ENCODE measurements around the gene LHFPL3. TPM values are rescaled to one million over a fixed set of nuclear protein-coding genes. Genes with fewer than 3 reads are reported as not detected.

The LHFPL3 gene
- total RNA-seq, 1 experiment from 2014 or later, result not detected

DNA sequence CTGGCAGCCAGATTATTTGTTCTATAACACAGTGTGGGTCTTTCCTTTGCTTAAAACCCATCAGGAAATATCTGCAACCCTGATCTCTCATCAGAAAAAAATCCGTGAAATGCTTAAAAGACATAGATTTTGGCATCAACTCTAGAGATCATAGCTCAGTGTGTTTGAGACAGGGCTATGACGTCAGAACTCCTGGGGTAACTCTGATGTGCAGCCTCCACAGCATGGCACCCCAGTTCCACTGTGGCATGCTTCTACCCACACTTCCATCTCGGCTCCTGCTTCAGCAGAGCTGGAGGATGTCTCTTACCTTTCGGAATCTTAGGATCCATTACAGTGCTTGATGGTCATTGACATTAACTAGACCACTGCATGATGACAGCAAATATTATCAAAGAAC is 205.7 kb downstream of the LHFPL3 start:
- Histone ChIP-seq H3K4ac (ENCODE audit: low read depth, low read length) (no peak overlapping the region), H3K4me1 (ENCODE audit: insufficient read depth, low read length) (no peaks in the 10 kb centered on the region), H3T11ph (ENCODE audit: low read length) (no peak overlapping the region), H3K18ac (ENCODE audit: insufficient read length, low read depth, low read length) (no peak overlapping the region), H3K4me2 (ENCODE audit: insufficient read depth, insufficient read length, low read length) (no peak overlapping the region), H3K27ac (ENCODE audit: insufficient read length, low read depth, low read length) (no peak overlapping the region), H3K23me2 (ENCODE audit: insufficient read length, low read depth, low read length, poor library complexity, severe bottlenecking) (no peaks in the 10 kb centered on the region), H2BK120ac (ENCODE audit: low read depth, low read length, poor library complexity, severe bottlenecking) (no peak overlapping the region), H3K23ac (ENCODE audit: insufficient read length, low read depth, low read length) (no peak overlapping the region), H2AFZ (ENCODE audit: low read length) (no peak overlapping the region), H3K79me2 (ENCODE audit: insufficient read depth, low read length) (no peaks in the 10 kb centered on the region), H4K20me1 (ENCODE audit: control insufficient read depth, insufficient read depth, insufficient read length) (no peaks in the 10 kb centered on the region), H2BK5ac (ENCODE audit: insufficient read length, low read length) (no peak overlapping the region), H2BK15ac (ENCODE audit: low read depth, low read length) (no peak overlapping the region), H3K79me1 (ENCODE audit: insufficient read depth, low read depth, low read length, poor library complexity, severe bottlenecking) (no peaks in the 10 kb centered on the region), H2BK20ac (ENCODE audit: low read depth, low read length, poor library complexity, severe bottlenecking) (no peak overlapping the region), H3K9me3 (ENCODE audit: control insufficient read depth, low read depth, low read length) (no peaks in the 10 kb centered on the region), H3K56ac (ENCODE audit: insufficient read length, low read depth, low read length) (no peak overlapping the region), H2BK12ac (ENCODE audit: insufficient read length, low read depth, low read length) (no peak overlapping the region), H4K91ac (ENCODE audit: insufficient read length, low read depth, low read length) (no peak overlapping the region), H4K5ac (ENCODE audit: insufficient read length, low read depth, low read length) (no peak overlapping the region), H4K8ac (replicated peaks; ENCODE audit: insufficient read length, low read depth, low read length) (no peak overlapping the region), H3K14ac (ENCODE audit: insufficient read depth, low read length) (no peak overlapping the region), H3K27me3 (ENCODE audit: insufficient read depth, low read length) (no peaks in the 10 kb centered on the region), H2AK5ac (ENCODE audit: insufficient read length, low read length) (no peak overlapping the region), H3K9ac (ENCODE audit: extremely low read depth, insufficient read length, low read length) (no peak overlapping the region)
- DNase-seq, result no peak
- Mint-ChIP-seq H3K4me3 (no peak overlapping the region), H3K36me3 (ENCODE audit: insufficient read depth in 1 of 3, low read depth in 3 of 3) (peaks cover 0 to 5% (median 0%) of the 10 kb centered on the region in 3 experiments; a peak in 2 of 7 replicates), H3K4me1 (no peaks in the 10 kb centered on the region), H3K9me3 (peaks cover 0 to 9% of the 10 kb centered on the region in 2 experiments; a peak in 2 of 5 replicates), H3K27ac (no peak overlapping the region), H3K27me3 (ENCODE audit: low read depth) (no peaks in the 10 kb centered on the region; the same call in none of the 2 replicates)
- TF ChIP-seq, protein P1, sequence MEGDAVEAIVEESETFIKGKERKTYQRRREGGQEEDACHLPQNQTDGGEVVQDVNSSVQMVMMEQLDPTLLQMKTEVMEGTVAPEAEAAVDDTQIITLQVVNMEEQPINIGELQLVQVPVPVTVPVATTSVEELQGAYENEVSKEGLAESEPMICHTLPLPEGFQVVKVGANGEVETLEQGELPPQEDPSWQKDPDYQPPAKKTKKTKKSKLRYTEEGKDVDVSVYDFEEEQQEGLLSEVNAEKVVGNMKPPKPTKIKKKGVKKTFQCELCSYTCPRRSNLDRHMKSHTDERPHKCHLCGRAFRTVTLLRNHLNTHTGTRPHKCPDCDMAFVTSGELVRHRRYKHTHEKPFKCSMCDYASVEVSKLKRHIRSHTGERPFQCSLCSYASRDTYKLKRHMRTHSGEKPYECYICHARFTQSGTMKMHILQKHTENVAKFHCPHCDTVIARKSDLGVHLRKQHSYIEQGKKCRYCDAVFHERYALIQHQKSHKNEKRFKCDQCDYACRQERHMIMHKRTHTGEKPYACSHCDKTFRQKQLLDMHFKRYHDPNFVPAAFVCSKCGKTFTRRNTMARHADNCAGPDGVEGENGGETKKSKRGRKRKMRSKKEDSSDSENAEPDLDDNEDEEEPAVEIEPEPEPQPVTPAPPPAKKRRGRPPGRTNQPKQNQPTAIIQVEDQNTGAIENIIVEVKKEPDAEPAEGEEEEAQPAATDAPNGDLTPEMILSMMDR (conservative IDR thresholded peaks at IDR 0.05), result no peak
- WGBS (ENCODE audit: extremely low coverage, insufficient read length, low lambda C conversion rate), result no CpG with 5 or more reads among the region's 4 CpGs
